ENCODE results near the gene GNPNAT1.

DNA sequence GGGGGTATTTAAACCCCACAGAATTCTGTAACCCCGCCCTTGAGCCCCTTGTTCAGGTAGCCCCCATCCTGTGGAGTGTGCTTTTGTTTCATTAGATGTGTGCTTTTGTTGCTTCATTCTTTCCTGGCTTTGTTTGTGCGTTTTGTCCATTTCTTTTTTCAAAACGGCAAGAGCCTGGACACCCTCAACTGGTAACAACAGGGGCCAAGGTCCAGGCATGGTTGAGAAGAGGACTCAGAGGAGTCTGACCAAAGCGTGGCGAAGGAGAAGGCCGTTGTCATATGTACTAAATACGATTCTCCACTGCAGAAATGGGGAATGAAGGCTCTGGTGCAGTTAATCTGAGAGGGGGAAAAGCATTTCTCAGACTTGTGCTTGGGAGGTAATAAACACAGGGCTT lies 46.0 kb upstream of the GNPNAT1 start:
- TF ChIP-seq, protein P1, sequence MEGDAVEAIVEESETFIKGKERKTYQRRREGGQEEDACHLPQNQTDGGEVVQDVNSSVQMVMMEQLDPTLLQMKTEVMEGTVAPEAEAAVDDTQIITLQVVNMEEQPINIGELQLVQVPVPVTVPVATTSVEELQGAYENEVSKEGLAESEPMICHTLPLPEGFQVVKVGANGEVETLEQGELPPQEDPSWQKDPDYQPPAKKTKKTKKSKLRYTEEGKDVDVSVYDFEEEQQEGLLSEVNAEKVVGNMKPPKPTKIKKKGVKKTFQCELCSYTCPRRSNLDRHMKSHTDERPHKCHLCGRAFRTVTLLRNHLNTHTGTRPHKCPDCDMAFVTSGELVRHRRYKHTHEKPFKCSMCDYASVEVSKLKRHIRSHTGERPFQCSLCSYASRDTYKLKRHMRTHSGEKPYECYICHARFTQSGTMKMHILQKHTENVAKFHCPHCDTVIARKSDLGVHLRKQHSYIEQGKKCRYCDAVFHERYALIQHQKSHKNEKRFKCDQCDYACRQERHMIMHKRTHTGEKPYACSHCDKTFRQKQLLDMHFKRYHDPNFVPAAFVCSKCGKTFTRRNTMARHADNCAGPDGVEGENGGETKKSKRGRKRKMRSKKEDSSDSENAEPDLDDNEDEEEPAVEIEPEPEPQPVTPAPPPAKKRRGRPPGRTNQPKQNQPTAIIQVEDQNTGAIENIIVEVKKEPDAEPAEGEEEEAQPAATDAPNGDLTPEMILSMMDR (IDR thresholded peaks at IDR 0.05 in 2 of 3, conservative IDR thresholded peaks at IDR 0.05 in 1 of 3; ENCODE audit: borderline replicate concordance in 1 of 3, insufficient read depth in 1 of 3, low read depth in 2 of 3, low read length in 2 of 3), result no peak
- TF ChIP-seq RAD21 (IDR thresholded peaks at IDR 0.05; ENCODE audit: low read depth), result no peak
- TF ChIP-seq POLR2AphosphoS5 (IDR thresholded peaks at IDR 0.05; ENCODE audit: low read depth, low read length), result no peak
- TF ChIP-seq SIN3A (IDR thresholded peaks at IDR 0.05; ENCODE audit: low read depth), result no peak
- TF ChIP-seq POLR2A (IDR thresholded peaks at IDR 0.05; ENCODE audit: borderline replicate concordance, extremely low read depth, insufficient read depth, insufficient read length), result no peak
- TF ChIP-seq EZH2phosphoT487 (IDR thresholded peaks at IDR 0.05; ENCODE audit: borderline replicate concordance), result no peak
- TF ChIP-seq, protein P2, sequence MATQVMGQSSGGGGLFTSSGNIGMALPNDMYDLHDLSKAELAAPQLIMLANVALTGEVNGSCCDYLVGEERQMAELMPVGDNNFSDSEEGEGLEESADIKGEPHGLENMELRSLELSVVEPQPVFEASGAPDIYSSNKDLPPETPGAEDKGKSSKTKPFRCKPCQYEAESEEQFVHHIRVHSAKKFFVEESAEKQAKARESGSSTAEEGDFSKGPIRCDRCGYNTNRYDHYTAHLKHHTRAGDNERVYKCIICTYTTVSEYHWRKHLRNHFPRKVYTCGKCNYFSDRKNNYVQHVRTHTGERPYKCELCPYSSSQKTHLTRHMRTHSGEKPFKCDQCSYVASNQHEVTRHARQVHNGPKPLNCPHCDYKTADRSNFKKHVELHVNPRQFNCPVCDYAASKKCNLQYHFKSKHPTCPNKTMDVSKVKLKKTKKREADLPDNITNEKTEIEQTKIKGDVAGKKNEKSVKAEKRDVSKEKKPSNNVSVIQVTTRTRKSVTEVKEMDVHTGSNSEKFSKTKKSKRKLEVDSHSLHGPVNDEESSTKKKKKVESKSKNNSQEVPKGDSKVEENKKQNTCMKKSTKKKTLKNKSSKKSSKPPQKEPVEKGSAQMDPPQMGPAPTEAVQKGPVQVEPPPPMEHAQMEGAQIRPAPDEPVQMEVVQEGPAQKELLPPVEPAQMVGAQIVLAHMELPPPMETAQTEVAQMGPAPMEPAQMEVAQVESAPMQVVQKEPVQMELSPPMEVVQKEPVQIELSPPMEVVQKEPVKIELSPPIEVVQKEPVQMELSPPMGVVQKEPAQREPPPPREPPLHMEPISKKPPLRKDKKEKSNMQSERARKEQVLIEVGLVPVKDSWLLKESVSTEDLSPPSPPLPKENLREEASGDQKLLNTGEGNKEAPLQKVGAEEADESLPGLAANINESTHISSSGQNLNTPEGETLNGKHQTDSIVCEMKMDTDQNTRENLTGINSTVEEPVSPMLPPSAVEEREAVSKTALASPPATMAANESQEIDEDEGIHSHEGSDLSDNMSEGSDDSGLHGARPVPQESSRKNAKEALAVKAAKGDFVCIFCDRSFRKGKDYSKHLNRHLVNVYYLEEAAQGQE (IDR thresholded peaks at IDR 0.05; ENCODE audit: low read depth), result no peak
- no peak for TF ChIP-seq EZH2 (IDR thresholded peaks at IDR 0.05)
- TF ChIP-seq ZFX (IDR thresholded peaks at IDR 0.05), result no peak
- TF ChIP-seq CBX3 (IDR thresholded peaks at IDR 0.05; ENCODE audit: low read depth), result no peak
- TF ChIP-seq JUND (IDR thresholded peaks at IDR 0.05), result no peak
- no peak for TF ChIP-seq FOSL1 (IDR thresholded peaks at IDR 0.05; ENCODE audit: low read depth)
- no peak for TF ChIP-seq CEBPB (IDR thresholded peaks at IDR 0.05; ENCODE audit: low read depth)

All from HCT116 (cell line).